Smooth muscle cell (in vitro differentiated cells): ENCODE data around the gene ZNF236. TPM values are rescaled to one million over a fixed set of nuclear protein-coding genes. Genes with fewer than 3 reads are reported as not detected.

Experiments used
- DNase-seq: peaks from one replicate; lab custom pipeline; 2025; ENCODE audit not compliant: unreplicated experiment; lab: John Stamatoyannopoulos, UW
- H2AFZ ChIP-seq: fragments of 200-600 bp; sonication (generic); 2 replicates; pipeline ENCODE4 v1.6.0; 2016; ENCODE audit warnings: antibody characterized with exemption, low read depth, mild to moderate bottlenecking
- H3F3A ChIP-seq: fragments of 200-600 bp; sonication (generic); 2 replicates; pipeline ENCODE4 v1.6.0; 2017; ENCODE audit warnings: antibody characterized with exemption, low read depth
- H3K27ac ChIP-seq: fragments of 200-600 bp; sonication (generic); 2 replicates; pipeline ENCODE4 v1.5.1; 2016; ENCODE audit warnings: low read depth, mild to moderate bottlenecking
- H3K27me3 ChIP-seq: fragments of 200-600 bp; sonication (generic); 2 replicates; pipeline ENCODE4 v1.6.1; 2016; ENCODE audit warnings: low read depth, mild to moderate bottlenecking
- H3K36me3 ChIP-seq: fragments of 200-600 bp; sonication (generic); 2 replicates; pipeline ENCODE4 v1.5.1; 2016; ENCODE audit warnings: low read depth
- H3K4me1 ChIP-seq: fragments of 200-600 bp; sonication (generic); 2 replicates; pipeline ENCODE4 v1.5.1; 2016; ENCODE audit warnings: low read depth
- H3K4me2 ChIP-seq: fragments of 200-600 bp; sonication (generic); 2 replicates; pipeline ENCODE4 v1.6.0; 2016; ENCODE audit warnings: mild to moderate bottlenecking
- H3K4me3 ChIP-seq: fragments of 200-600 bp; sonication (generic); 2 replicates; pipeline ENCODE4 v1.5.1; 2016; ENCODE audit warnings: mild to moderate bottlenecking
- H3K79me2 ChIP-seq: fragments of 200-600 bp; sonication (generic); 2 replicates; pipeline ENCODE4 v1.6.0; 2016; ENCODE audit warnings: low read depth, mild to moderate bottlenecking
- H3K9ac ChIP-seq: fragments of 200-600 bp; sonication (generic); 2 replicates; pipeline ENCODE4 v1.6.0; 2016; ENCODE audit warnings: low read depth
- H3K9me3 ChIP-seq: fragments of 200-600 bp; sonication (generic); replicated peaks from 2 replicates; pipeline ENCODE4 v1.5.1; 2016; ENCODE audit warnings: low read depth
- H4K20me1 ChIP-seq: fragments of 200-600 bp; sonication (generic); 2 replicates; pipeline ENCODE4 v1.6.0; 2016; ENCODE audit warnings: low read depth
- WGBS: methylation state at CpG from one replicate; pipeline ENCODE4 v1.1.7; 2016; ENCODE audit warnings: low lambda C conversion rate; 5-methylcytosine and 5-hydroxymethylcytosine counted together
- polyA plus RNA-seq: library from polyadenylated mRNA; unstranded; fragments of >200 nt; fragmentation: Nextera tagmentation; extraction: Ambion mirVana; gene quantifications from 2 replicates; pipeline ENCODE4 v1.2.1, GENCODE V29; 2016
- total RNA-seq: library from RNA; depleted of rRNA; stranded (reverse); fragments of >200 nt; gene quantifications from 2 replicates; pipeline ENCODE4 v1.2.3, GENCODE V29; 2014
- TF ChIP-seq, protein P1 (sequence below): fragments of 200-600 bp; sonication (generic); IDR thresholded peaks from 2 replicates; pipeline ENCODE4 v1.5.1; 2017; ENCODE audit warnings: borderline replicate concordance, mild to moderate bottlenecking, antibody characterized with exemption; ENCODE audit not compliant: insufficient read depth, poor library complexity, severe bottlenecking

ZNF236 gene
- total and polyA plus RNA-seq, 2 experiments from 2014 or later = 4.1 to 6.2 TPM

DNA sequence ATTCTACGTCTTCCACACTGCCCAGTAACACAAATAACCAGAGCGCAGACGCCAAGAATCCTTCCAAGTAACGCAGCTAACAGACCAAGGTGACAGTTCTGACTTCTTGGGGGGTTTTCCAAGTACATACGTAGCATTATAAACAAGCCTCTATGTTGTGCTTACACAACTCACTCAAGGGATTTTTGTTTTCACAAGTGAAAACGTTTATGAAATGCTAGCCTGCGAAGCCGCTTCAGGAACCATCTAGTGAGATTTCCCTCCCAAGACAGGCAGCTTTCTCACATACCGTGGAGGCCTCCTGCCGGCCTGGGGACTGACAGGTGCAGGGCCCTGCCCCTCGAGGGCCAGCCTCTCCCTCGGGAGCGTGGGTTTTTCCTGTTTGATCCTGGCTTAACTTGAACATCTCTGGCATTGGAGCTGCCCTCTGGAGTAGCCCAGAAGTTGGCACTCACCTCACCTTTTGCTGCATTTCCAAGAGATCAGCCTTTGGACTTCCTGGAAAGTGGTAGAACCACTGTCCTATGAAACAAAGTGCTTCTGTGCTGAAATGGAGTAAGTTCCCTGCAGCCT, 159.1 kb downstream of the ZNF236 start:
- DNase-seq = no peak
- Histone ChIP-seq H3K27ac (no peak overlapping the region), H3K79me2 (no peaks in the 10 kb centered on the region), H2AFZ (no peak overlapping the region), H3K4me3 (no peak overlapping the region), H3K27me3 (no peaks in the 10 kb centered on the region), H3K4me1 (no peaks in the 10 kb centered on the region), H3F3A (no peaks in the 10 kb centered on the region), H3K4me2 (no peak overlapping the region), H3K9ac (no peak overlapping the region), H3K36me3 (no peaks in the 10 kb centered on the region), H3K9me3 (no peaks in the 10 kb centered on the region), H4K20me1 (no peaks in the 10 kb centered on the region)
- WGBS = 77% methylated on average over 13 of the region's 13 CpGs
- TF ChIP-seq, protein P1, sequence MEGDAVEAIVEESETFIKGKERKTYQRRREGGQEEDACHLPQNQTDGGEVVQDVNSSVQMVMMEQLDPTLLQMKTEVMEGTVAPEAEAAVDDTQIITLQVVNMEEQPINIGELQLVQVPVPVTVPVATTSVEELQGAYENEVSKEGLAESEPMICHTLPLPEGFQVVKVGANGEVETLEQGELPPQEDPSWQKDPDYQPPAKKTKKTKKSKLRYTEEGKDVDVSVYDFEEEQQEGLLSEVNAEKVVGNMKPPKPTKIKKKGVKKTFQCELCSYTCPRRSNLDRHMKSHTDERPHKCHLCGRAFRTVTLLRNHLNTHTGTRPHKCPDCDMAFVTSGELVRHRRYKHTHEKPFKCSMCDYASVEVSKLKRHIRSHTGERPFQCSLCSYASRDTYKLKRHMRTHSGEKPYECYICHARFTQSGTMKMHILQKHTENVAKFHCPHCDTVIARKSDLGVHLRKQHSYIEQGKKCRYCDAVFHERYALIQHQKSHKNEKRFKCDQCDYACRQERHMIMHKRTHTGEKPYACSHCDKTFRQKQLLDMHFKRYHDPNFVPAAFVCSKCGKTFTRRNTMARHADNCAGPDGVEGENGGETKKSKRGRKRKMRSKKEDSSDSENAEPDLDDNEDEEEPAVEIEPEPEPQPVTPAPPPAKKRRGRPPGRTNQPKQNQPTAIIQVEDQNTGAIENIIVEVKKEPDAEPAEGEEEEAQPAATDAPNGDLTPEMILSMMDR = no peak

DNA sequence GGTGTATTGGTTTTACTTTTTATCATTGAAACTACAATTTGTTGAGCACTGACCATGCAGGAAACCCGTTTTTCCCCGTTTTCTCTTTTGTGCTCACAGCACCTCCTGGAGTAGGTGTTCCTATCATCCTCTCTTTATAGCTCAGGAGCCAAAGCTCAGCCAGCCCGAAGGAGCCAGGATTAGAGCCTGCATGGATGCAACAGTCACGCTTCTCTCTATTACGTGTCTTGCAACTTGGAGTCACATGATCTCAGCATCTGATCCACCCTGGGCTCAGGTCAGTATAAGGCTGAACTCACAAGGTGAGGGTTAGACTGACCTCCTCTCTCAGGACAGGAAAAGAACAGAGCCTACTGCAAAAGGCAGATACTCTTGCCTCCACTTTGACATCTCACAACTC, 159.7 kb downstream of the ZNF236 start:
- no peak overlapping the region for H3K9ac ChIP-seq
- no peak overlapping the region for H3K27ac ChIP-seq
- H3K4me3 ChIP-seq = no peak overlapping the region
- no peaks in the 10 kb centered on the region for H3K4me1 ChIP-seq
- no peak for DNase-seq
- H3K9me3 ChIP-seq = no peaks in the 10 kb centered on the region
- TF ChIP-seq, protein P1 = no peak
- H3F3A ChIP-seq = no peaks in the 10 kb centered on the region
- WGBS = 82% methylated on average over 5 of the region's 5 CpGs
- no peaks in the 10 kb centered on the region for H3K36me3 ChIP-seq
- no peaks in the 10 kb centered on the region for H3K27me3 ChIP-seq
- H4K20me1 ChIP-seq = no peaks in the 10 kb centered on the region
- H3K79me2 ChIP-seq = no peaks in the 10 kb centered on the region
- no peak overlapping the region for H2AFZ ChIP-seq
- no peak overlapping the region for H3K4me2 ChIP-seq

DNA sequence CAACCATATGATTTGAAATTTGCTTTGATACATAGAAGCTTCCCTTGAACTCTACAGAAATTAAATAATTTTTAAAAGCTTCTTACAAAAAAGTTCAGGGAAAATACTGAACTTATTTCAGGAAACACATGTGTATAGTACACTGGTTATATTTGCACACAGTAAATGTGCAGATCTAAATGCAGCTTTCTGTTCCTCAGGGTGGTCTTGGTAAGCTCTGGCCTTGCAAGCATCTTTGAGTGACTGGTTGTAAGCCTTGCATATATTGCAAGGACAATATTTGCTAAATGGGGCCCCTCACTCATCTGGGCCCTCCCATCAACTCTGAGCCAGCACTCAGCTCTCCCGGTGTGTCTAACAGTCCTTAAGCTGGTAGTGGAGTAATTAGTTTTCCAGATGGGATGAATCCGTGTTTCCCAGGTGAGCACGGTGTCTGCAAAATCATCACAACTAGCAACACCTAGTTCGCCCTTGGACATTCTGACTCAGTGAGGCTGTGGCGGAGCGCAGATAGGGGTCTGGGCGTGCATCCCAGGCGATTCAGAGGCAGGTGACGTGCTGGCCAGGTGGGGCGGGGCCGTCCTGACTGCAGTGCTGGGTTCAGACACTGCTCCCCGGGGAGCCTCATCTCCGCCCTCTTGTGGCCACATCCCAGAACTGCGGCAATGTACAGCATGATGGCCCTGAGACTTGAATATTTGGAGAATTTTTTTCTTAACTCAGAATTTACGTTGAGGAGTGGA, 160.7 kb downstream of the ZNF236 start:
- 20% methylated on average over 15 of the region's 15 CpGs for WGBS
- Histone ChIP-seq H3K79me2 (no peaks in the 10 kb centered on the region), H3K4me1 (no peaks in the 10 kb centered on the region), H3F3A (no peaks in the 10 kb centered on the region), H4K20me1 (no peaks in the 10 kb centered on the region), H3K27ac (no peak overlapping the region), H3K4me2 (peak overlapping the region; percentile 73), H3K9ac (no peak overlapping the region), H3K4me3 (no peak overlapping the region), H3K36me3 (no peaks in the 10 kb centered on the region), H3K27me3 (no peaks in the 10 kb centered on the region), H3K9me3 (no peaks in the 10 kb centered on the region), H2AFZ (no peak overlapping the region)
- peak; percentile 41 for DNase-seq
- TF ChIP-seq, protein P1 = peak; percentile 93

DNA sequence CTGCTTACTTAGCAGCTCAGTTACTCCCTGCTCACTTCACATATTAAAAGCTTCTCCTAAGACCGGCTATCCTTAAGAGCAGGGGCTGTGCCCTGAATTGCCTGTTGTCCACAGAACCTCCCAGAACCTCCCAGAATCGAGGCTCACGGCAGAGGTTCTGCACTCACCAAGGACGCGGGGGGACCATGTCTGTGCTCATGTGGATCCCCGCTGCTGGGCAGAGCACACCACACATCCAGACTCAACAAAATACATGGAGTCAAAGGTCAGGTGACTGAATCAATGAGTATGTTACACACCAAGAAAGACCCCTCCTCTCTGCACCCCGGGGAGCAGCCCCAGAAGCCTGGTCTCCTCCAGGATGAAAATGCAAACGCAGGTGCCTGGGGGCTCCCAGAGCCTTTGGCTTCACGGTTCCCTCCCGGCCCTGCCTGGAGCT, 161.3 kb downstream of the ZNF236 start:
- no peaks in the 10 kb centered on the region for H4K20me1 ChIP-seq
- no peak overlapping the region for H3K4me2 ChIP-seq
- H3K27ac ChIP-seq = no peak overlapping the region
- no peaks in the 10 kb centered on the region for H3K4me1 ChIP-seq
- TF ChIP-seq, protein P1 = no peak
- no peaks in the 10 kb centered on the region for H3F3A ChIP-seq
- H3K9me3 ChIP-seq = no peaks in the 10 kb centered on the region
- no peak for DNase-seq
- 68% methylated on average over 10 of the region's 10 CpGs for whole genome bisulfite sequencing
- no peak overlapping the region for H3K4me3 ChIP-seq
- no peaks in the 10 kb centered on the region for H3K79me2 ChIP-seq
- no peak overlapping the region for H3K9ac ChIP-seq
- H2AFZ ChIP-seq = no peak overlapping the region
- H3K36me3 ChIP-seq = no peaks in the 10 kb centered on the region
- H3K27me3 ChIP-seq = no peaks in the 10 kb centered on the region
